ENCODE data around the gene EPB41L1.

Gene EPB41L1

DNA sequence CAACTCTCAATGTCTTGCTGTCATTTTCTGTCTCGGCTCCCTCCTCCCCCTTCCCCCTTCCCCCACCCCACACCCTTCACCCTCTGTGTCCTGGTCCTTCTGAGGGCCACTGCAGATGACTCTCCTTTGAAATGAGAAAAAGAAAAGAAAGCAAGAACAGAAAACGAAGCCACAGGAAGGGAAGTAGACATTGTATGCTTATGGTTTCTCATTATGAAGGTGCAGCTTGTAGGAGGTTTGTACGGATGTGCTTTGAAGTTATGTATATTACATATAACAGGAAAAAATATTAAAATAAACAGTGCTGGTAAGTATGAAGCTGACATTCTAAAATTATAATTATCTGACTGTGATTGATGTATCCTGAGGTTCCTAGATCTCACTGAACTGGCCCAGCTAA lies 75.5 kb downstream of the EPB41L1 start:
- no peak for DNase-seq (ENCODE audit: low read depth)

DNA sequence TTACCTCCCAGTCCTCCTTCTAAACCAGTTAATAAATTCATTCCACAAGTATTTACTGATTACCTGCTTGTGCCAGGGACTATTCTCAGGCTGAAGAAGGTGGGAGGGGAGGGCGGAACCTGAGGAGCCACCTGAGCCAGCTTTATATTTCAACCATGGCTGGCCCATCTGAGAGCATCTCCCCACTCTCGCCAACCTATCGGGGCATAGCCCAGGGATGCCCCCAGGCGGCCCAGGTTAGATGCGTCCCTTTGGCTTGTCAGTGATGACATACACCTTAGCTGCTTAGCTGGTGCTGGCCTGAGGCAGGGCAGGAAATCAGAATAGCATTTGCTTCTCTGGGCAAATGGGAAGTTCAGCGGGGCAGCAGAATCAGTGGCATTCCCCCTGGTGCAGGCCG lies 76.8 kb downstream of the EPB41L1 start:
- DNase-seq (ENCODE audit: low read depth): no peak

DNA sequence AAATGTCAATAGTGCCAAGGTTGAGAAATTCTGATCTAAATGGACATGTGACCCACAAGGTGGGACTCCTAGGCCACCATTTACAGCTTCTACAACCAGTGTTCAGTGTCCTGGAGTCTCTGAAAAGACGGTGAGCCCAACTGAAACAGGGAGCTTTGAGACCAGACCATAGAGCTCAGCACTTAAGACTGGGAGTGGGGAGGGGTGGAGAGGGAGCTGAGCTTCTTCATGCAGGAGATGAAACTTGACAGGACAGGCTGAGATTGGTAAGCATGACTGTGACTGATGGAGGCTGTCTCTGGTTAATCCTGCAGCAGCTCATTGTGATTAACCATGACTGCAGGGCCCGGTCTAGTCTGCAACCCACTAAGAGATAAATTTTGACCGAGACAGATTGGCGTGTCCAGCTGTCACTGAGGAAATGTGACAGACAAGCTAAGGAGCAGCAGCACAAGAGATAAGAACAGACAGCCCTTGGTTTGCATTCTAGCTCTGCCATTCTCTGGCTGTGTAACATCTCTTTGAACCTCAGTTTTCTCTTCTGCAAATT lies 80.3 kb downstream of the EPB41L1 start:
- no peak for DNase-seq (ENCODE audit: low read depth)

DNA sequence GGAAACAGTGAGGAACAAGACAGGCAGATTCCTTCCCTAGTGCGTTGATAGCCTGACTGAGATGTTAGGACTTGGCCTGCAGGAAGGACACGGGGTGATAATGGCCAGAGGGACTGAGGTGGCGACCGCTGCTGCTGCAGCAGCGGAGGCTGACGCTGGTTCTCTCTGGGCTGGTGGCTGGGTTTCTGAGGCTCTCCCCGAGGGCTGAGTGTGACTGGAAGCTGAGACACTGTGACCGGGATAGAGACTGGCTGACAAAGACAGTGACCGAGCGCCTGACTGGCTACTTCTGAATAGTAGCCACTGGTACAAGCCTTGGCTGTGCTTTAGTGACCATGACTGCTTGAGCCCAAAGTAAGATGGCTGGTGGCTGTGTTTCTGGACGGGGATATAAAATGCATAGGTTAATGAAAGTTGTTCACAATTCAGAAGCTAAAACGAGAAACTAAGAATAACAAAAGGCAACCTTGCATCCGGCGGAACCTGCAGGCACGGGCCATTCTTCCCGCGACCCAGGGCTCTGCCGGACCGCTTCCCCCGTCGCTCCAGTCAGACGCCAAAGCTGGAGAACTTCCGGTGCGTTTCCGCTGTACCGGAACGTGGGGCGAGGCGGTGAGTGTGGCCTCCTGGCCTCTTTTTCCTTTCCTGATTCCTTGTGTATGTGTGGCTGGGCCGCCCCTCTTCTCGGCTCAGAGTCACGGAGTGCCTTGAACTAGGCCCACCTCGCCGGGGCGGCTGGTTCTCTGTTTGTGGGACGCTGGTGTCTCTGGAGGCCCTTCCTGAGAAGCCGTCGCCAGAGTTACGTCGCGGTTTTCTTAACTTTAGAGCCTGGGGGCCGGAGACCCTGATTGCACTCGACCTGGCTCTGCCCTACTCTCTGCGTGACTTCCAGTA lies 81.6 kb downstream of the EPB41L1 start, which contains the start of gene AAR2:
Gene AAR2 (plus strand): TSS at position 587 of the 894 bp plus-strand sequence. CDS start 3,391 bp downstream, outside the sequence.
- peak; percentile 70 for DNase-seq (ENCODE audit: low read depth)

DNA sequence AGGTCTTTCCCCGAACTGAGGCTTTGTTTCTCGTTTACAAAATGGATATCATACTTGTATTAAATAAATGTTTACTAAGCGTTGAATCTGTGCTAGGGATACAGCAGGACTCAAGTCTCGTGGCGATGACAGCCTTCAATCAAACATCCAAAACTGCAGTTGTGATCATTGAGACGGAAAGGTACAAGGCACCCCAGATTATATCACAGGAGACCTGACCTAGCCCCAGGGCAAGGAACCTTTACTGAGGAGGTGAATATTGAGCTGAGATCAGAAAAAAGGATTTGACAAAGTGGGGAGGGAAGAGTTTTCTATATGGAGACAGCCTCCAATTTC lies 82.2 kb downstream of the EPB41L1 start:
- no peak for DNase-seq (ENCODE audit: low read depth)

DNA sequence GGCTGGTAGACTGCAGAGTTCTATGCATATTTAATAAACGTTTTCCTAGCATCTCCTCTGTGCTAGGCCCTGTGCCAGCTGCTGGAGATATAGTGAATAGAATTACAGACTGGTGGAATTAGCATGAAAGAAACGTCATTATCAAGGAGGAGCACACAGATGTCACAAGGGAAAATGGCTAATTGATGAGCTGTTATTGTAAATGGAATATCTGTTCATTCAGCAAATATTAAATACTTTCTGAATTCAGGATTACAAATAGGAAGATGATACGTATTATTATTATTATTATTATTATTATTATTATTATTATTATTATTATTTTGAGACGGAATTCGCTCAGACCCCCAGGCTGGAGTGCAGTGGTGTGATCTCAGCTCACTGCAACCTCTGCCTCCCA lies 82.9 kb downstream of the EPB41L1 start:
- DNase-seq (ENCODE audit: low read depth): no peak

DNA sequence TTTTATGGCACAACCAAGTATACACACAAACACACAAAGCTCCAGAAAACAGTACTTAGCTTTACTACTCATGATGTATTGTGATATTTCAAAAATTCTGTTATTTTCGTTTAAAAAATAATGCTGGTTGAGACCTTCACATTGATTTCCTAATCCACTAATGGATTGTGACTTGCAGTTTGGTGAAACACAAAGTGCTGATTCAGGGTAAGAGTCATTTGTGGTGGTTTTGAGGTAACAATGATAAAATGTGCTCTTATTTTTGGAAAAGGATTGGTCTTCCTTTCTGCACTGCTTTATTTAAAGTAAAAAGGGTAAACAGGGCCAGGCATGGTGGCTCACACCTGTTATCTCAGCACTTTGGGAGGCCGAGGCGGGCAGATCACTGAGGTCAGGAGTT lies 83.6 kb downstream of the EPB41L1 start:
- no peak for DNase-seq (ENCODE audit: low read depth)

DNA sequence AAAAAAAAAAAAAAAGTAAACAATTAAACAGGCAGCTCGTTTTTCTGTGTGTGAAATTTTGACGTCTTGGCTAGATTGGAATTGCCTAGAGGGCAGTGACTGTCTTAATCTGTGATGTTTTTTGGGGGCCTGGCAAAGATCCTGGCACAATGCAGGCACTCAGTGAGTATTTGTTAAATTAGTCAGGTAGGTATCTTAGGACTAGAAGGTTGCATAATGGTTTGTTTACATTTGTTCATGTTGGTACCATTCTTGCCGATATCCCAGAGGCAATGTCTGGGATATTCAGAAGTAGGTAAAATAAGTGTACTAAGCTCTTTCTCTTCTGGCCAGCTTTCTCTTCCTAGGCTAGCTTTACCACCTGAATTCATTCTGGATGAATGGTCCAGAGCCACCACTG lies 84.2 kb downstream of the EPB41L1 start:
- DNase-seq (ENCODE audit: low read depth): no peak

DNA sequence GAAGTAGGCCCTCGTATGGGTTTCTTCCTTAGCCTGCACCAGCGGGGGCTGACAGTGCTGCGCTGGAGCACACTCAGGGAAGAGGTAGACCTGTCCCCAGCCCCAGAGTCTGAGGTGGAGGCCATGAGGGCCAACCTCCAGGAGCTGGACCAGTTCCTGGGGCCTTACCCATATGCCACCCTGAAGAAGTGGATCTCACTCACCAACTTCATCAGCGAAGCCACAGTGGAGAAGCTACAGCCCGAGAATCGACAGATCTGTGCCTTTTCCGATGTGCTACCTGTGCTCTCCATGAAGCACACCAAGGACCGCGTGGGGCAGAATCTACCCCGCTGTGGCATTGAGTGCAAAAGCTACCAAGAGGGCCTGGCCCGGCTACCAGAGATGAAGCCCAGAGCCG lies 85.5 kb downstream of the EPB41L1 start:
- no peak for DNase-seq (ENCODE audit: low read depth)

DNA sequence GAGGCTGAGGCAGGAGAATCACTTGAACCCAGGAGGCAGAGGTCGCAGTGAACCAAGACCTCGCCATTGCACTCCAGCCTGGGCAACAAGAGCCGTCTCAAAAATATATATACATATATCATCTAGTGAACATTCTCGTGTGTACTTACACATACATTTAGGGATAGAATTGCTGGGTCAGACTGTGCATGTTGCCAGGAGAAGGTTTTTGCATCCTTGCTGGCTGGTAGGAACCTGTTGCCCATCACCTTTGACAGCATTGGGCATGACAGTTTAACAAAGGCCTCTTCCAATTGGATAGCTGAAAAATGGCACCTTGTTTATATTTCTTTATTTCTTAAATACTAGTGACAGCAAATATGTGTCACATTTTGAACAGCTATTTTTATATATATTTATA lies 87.1 kb downstream of the EPB41L1 start:
- no peak for DNase-seq (ENCODE audit: low read depth)

DNA sequence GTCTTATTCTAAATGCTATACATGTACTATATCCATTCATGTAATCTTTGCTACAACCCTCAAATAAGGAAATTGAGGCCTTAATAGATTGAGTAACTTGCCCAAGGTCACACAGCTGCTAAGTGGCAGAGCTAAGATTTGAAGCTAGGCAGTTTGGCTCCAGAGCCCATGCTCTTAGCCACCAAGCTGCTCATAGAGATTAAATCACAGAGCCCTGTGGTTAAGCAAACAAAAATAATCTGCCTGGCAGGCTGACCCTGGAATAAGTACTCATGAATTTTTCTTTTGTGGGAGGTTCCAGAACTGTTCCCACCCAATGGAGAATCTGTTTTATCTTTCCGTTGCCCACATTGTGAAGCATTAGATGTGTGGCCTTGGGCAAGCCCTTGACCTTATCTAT lies 89.2 kb downstream of the EPB41L1 start:
- DNase-seq (ENCODE audit: low read depth): no peak

DNA sequence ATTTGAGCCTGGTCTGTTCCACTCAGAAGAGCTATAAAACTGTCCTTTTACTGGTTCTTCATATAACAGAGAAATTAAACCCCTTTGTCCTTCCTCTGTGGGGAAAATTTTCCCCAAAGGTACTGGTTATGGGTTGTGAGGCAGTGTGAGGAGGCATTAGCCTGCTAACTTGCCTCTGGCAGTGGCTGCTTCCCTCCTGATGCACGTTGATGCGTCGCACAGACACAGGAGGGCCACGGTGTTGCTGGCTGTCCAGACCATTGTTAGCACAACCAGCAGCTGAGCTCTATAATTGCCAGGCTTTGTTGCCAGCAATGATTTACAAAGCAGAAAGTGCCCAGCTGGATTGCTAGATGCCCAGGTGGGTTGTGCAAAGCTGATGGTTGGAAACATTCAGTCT lies 91.9 kb downstream of the EPB41L1 start:
- no peak for DNase-seq (ENCODE audit: low read depth)

DNA sequence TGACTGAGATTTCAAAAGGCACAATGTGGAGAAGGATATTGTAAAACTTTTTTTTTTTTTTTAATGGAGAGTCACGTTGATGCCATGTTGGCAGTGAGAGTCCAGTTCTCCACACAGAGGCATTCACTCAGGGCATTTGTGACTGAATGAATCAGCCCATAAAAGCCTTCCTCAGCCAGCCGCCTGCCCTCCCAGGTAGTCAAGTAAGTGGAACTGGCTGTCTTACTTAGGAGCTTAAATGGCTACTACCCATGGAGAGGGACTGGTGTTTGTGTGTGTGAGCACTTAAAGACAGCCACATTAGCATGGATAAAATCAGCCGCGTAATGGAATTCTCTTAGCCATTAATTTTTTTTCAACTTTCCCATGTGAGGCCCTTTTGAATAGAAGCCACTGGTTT lies 94.3 kb downstream of the EPB41L1 start:
- DNase-seq (ENCODE audit: low read depth): no peak

DNA sequence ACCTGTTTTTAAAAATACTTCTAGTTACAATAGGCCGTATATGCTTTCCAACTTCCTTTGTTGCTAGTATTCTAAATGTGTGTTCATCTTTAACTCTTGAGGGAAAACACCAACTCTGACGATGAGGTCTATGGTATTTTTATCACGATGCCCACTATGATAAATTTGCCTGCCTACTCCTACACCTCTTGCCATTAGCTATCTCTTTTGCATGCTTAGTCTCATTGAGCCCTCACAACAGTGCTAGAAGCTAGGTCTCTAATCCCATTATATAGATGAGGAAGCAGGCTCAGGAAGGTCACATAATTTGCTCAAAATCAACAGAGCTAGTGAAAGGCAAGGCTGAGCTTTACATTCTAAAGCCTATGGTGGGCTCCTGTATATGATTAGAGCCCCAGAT lies 94.9 kb downstream of the EPB41L1 start:
- DNase-seq (ENCODE audit: low read depth): no peak

DNA sequence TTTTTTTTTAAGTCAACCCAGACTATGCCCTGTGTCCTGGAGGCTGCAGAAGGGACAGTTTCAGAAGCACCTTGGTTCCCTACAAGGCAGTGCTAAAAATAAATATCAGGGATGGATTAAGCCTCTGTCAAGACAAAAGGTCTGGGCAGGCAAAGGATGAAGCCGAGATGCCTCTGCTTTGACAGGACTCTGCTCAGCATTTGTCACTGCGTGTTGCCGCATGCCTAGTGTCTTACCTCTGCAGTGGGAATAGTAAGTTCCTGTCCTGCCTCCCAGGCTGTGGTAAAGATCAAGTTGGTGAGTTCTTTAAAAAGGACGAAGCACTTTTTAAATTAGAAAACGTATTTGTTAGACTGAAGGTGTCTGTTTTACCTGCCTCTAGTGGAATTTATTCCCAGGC lies 96.9 kb downstream of the EPB41L1 start:
- no peak for DNase-seq (ENCODE audit: low read depth)

DNA sequence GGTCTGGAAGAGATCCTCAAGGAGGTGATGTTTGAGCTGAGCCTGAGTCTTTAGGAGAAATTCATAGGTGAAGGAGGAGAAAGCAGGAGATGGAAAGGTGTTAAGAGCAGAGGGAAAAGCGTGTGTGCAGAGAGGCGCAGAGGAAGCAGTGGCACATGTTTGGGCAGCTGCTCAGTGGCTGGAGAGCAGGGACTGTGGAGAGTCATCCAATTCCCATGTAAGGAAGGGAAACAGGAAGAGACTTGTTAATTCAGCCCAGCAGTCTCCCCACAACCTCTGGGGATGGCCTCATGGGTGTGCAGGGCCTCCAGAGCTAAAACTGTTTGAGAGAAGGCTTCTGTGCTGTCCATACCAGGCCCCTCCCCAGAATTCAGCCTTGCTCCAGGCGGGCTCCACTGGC lies 98.0 kb downstream of the EPB41L1 start:
- no peak for DNase-seq (ENCODE audit: low read depth)

DNA sequence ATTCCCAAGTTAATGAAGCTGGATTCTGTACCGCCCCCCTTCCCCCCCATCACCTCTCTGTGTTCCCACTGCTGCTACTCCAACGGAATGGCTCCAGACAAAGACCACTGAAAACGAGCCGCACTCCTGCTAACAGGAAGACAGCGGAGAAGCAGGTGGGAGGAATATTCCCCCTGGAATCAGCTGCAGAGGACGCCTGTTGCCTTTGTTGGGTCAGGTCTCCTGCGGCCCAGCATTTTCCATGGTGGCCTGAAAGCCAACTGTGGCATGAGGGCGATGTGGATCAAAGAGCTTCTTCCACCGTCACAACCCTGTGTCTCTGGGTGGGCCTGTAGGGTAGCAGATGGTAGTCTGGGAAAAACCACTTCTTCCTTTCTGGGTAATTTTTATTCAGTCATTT lies 98.5 kb downstream of the EPB41L1 start:
- no peak for DNase-seq (ENCODE audit: low read depth)

DNA sequence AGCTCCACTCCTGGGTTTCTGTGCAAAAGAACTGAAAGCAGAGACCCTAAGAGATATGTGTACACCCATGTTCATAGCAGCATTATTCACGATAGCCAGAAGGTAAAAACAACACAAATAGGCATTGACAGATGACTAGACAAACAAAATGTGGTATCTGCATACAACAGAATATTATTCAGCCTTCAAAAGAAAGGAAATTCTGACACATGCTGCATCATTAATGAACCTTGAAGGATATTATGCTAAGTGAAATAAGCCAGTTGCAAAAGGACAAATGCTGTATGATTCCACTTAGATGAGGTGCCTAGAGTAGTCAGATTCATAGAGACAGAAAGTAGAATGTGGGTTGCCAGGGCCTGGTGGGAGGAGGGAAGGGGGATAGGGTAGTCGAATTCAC lies 99.5 kb downstream of the EPB41L1 start:
- DNase-seq (ENCODE audit: low read depth): no peak

DNA sequence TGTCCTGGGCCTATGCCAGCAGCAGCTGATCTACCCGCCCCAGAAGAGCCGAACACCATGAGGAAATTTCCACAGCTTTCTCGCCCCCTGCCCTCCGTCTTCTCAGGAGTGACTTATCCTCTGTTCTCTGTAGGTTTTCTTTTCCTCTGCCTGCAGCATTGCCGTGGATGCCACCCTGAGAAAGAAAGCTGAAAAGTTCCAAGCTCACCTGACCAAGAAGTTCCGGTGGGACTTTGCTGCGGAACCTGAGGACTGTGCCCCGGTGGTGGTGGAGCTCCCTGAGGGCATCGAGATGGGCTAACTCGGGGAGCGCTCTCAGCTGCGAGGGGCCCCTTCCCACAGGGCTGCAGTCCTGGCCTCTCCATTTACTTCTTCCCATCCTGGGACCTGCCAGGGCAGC lies 100.9 kb downstream of the EPB41L1 start:
- DNase-seq (ENCODE audit: low read depth): no peak

DNA sequence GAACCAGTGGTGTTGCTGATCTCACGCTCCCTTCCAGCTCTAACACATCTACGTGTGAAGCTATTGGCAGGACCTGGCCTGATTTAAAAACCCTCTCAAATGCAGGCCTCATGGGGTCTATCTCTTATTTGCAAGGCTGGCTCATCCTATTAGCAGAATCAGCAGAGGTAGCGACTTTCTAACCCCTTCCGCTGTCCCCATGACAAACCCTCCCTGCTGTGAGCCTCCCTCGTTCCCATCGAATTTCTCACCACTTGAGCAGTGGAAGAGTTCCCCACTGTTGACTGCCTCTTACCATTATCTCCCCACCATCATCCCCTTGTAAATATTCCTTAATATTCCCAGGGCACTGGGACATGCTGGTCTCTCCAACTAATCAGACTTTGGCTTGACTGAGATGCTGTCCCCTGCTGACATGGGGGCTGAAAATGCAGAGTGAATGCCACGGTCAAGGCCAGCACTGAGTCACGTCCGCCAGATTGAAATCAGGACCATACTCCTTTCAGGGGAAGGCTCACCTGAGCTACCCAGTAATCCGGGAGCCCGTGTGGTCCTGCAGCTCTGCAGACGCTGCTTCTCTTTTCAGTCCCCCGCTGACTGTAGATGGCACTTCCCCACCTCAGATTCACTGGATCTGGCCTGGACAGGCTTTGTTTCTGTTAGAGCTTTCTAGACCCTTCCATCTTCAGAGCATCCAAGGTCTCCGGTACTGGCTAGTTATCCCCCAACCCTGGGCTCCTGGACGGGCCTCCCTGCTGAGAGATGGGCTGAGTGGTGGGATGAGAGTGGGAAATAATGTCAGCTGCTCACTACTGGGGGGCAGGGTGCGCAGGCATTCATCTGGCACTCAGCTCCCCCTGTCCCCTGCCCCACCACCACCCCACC lies 104.9 kb downstream of the EPB41L1 start:
- no peak for DNase-seq (ENCODE audit: low read depth)

DNA sequence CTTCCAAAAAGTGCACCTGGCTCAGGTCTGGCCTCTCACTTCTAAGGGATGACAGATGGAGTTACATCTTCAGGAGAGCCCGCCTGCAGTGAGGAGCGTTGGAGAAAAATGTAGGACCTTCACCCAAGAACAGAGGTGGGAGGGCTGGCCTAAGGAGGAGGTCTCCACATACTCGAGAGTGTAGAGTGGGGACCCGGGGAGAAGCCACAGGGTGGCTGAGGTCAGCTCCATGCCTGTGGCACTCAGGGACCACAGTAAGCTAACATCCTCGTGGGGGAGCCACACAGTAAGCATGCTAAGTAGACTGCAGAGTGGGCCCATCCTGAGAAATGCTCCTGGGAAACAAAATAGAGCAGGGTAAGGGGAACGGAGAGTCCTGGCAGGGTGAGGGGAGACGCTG lies 105.8 kb downstream of the EPB41L1 start:
- DNase-seq (ENCODE audit: low read depth): no peak

DNA sequence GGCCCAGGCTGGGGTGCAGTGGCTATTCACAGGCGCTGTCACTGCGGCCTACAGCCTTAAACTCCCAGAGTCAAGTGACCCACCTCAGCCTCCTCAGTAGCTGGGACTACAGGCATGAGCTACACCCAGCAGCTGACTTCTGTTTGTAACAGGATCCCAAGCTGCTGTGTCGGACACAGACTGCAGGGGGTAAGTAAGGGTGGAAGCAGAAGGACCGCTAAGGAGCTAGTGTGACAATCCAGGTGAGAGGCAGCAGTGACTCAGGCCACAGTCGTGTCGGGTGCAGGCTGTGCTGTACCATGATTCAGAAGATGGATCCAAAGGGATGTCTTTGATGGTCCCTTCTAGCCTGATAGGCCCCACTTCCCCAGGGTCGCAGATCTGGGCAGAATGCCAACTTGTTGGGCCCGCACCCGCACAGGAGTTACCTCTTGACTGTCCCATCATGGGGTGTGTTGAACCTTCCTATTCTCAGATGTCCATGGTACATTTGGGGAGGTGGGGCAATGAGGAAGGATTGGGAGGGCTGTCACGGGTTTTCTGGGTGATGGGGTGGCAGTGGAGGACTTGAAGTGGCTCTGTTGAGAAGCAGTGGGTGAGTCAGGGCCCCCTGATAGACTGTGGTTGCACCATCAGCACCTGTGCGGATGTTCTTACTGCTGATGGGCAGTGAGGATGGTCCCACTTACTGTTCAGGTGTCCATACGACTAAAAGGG lies 107.0 kb downstream of the EPB41L1 start:
- DNase-seq (ENCODE audit: low read depth): no peak

All from stimulated activated CD8-positive, alpha-beta memory T cell treated with anti-CD3 and anti-CD28 coated beads, Interleukin-4, amount 100 ng/mL, for 24 hours (primary cell).